ENCODE data around the gene AKAP17A.

- TF ChIP-seq CTCF (IDR thresholded peaks at IDR 0.05; ENCODE audit: poor library complexity) (no peak), EZH2 (IDR thresholded peaks at IDR 0.05; ENCODE audit: borderline replicate concordance) (no peak)
Measured at GRCh38 chrX:1564750-1565683, 26.4 kb upstream of the AKAP17A start.

Measured in hepatocyte (in vitro differentiated cells).